Hypothalamus (tissue), 51 donors: ENCODE results near the gene HIVEP3.
"Not testable (repeated sequence)": the region's sequence is repeated elsewhere in the genome, so short reads cannot be mapped to it uniquely, and the experiment has no call there.

Source experiments
- DNase-seq, 51 donors: peaks; one replicate each; lab custom pipeline; 2025; lab: John Stamatoyannopoulos, UW

The HIVEP3 gene

GRCh38 chr1:41918450-41919043 lies at the start of gene HIVEP3:
Gene HIVEP3 (minus strand): TSS chr1:41918922.
- DNase-seq, result peak in 19 of 51 donors; percentile 11 to 60 (median 35)

DNA sequence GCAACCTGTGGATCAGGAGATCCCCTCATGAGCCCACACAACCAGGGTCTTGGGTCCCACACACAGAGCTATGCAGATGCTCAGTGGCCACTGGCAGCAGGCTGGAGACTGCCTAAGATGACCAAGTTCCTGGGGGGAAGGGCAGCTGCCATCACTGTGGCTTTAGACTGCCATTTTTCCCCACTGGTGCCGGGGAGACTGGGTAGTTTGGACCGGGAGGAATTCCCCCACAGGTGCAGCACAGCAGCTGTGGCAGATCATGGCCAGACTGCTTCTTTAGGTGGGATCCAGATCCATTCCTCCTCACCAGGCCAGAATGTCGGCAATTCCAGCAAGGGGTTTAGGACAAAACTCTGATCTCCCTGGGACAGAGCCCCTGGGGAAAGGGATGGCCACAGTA lies 45.7 kb upstream of the HIVEP3 start:
- no peak for DNase-seq

GRCh38 chr1:41963636-41964035 lies 44.9 kb upstream of the HIVEP3 start:
- no peak for DNase-seq

DNA sequence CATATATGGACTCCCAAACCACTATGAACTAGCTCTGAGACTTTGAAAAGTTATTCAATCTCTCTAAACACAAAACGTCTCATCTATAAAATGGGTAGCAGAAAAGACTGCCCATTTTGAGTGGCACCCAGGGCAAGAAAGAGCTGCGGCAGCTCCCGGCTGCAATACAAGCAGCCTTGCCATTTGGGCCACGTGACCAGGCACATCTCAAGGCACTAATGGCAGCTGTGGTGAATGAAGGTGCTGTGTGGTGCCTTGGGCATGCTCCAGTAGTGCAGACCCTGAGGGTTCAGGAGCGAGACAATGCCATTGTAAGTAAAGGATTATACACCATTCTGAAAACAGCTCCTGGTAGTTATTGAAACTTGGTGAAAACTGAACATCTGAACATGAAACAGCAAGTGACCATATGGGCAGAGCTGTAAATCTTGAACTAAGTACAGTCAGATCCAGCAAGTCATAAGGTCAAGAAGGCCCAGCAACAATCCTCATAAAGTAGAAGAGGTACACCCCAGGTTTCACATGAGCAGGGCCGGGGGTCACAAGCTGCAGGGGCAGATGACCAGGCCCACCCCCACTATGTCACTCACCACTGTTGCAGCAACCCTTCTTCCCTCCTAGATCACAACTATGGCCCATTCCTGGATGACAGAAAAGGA lies 39.4 kb upstream of the HIVEP3 start:
- DNase-seq, result no peak

GRCh38 chr1:41957568-41957967 lies 38.8 kb upstream of the HIVEP3 start:
- no peak for DNase-seq

GRCh38 chr1:41955461-41956159 lies 36.9 kb upstream of the HIVEP3 start:
- peak in 1 of 51 donors; percentile 20 for DNase-seq

DNA sequence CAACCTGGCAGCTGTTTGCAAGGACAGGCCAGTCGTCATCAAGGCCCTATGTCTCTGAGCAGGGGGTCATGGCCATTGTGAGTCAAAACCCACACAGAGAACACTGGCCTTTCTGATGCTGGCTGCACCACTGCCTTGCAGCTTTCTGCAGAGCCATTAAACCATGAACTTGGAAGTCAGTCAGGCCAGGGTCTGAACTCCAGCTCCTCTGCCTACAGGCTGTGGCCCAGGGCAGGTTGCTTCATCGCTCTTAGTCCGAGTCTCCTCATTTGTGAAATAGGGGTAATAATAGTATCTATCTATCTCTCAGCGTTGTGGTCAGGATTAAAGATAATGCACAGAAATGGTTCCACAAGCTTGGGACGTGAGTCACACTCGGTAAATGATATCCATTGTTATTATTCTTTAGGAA lies 35.8 kb upstream of the HIVEP3 start:
- no peak for DNase-seq

DNA sequence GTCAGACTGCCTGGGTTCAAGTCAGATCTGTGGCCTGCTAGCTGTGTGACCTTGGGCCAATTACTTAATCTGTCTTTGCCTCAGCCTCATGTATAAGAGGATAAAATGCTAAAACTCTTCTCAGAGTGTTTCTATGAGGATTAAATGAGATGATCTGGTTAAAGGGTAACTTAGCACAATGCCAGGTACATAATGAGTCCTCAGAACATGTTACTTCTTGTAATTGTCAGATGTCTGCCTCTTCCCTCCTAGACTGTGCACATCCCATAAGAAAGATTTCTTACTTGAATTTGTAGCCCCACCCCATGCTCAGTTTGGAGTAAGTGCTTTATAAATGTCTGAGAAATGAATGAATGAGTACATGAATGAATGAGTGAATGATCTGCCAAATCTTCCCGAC lies 34.6 kb upstream of the HIVEP3 start:
- no peak for DNase-seq

DNA sequence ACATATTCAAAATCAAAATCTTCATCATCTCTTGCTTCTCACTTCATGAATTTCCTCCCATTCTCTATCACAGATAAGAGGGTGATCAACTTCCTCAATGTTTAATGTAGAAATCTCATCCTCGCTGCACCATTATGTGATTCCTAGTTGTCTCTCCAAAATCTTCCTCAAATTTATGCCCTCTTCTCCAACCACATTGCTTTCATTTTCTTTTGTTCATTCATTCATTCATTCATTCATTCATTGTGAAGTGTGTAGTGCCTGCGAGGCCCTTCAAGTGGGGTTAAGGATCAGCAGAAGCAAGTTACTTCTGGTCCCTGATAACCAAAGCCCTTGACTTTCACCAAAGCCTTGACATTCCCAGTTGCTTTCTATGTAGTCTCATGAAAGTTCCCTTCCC lies 33.5 kb upstream of the HIVEP3 start:
- DNase-seq, result no peak

DNA sequence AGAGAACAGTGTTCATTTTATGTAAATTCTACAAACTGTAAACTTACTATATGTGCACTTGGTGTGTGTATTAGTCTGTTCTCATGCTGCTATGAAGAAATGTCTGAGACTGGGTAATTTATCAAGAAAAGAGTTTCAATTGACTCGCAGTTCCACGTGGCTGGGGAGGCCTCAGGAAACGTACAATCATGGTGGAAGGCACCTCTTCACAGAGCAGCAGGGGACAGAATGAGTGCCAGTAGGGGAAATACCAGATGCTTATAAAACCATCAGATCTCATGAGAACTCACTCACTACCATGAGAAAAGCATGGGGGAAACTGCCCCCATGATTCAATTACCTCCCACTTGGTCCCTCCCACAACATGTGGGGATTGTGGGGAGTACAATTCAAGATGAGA lies 32.8 kb upstream of the HIVEP3 start:
- DNase-seq, result not testable (repeated sequence)

- DNase-seq, result no peak
These were observed 32.1 kb upstream of the HIVEP3 start for GRCh38 chr1:41950820-41951219.

GRCh38 chr1:41945946-41946345 lies 27.2 kb upstream of the HIVEP3 start:
- not testable (repeated sequence) for DNase-seq

GRCh38 chr1:41943717-41944116 lies 25.0 kb upstream of the HIVEP3 start:
- DNase-seq, result no peak

DNA sequence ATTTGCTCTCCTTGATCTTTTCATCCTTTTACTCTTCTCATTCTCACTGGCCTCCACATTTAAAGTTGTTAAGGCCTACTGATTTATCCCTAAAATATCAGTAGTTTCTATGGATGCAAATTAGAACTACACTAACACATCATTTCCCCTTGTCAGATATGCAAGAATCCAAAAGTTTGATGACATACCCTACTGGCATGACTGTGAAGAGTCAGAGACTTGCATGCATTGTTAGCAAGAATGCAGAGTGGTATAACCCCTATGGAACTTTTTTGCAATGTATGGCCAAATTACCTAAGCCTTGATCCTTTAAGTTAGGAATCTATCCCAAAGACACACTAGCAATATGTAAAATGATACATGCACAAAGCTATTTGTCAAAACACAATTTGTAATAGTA lies 23.6 kb upstream of the HIVEP3 start:
- no peak for DNase-seq

DNA sequence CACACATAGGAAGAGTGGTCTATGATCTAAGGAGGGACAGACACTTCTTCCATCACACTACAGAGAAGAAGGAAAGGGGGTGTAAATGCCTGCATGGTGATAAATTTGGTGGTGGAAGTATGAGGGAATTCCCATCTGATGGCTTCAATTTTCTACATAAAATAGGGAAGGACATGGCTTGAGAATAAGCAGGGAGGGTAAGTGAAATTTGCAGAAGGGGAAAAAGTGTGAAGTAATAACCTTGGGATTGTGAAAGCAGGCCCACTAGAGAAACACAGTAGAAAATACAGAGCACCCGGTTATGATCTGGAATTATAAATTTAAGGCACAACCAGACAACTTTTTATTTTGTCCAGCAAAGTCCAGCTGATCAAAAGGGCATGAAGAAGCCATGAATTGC lies 22.7 kb upstream of the HIVEP3 start:
- no peak for DNase-seq

- DNase-seq, result no peak
These were observed 20.5 kb upstream of the HIVEP3 start for GRCh38 chr1:41939194-41939593.

- DNase-seq, result no peak
These were observed 17.4 kb upstream of the HIVEP3 start for GRCh38 chr1:41936107-41936506.

- DNase-seq, result peak in 3 of 51 donors; percentile 1 to 21 (median 6)
These were observed 16.5 kb upstream of the HIVEP3 start for GRCh38 chr1:41935226-41935625.

- DNase-seq, result no peak
These were observed 14.4 kb upstream of the HIVEP3 start for GRCh38 chr1:41933106-41933505.

- no peak for DNase-seq
These were observed 12.9 kb upstream of the HIVEP3 start for GRCh38 chr1:41931578-41931977.

DNA sequence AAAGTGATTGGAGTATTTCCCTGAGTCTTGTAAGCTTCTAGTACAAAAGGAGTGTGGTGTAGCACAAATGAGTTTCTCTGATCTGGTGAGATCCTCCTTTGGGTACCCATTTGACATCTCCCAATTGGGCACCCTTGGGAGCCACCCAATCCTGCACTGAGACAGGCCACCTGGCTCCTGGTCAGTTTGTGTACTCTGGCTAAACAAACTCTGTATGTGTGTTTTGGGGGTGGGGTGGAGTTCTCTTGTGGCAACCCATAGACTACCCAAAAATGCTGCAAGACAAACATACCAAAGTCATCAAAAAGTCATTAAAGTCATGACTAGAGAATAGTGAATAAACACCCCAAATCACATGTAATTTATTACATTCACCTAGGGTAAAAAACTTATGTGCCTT lies 8.4 kb upstream of the HIVEP3 start:
- DNase-seq, result no peak

DNA sequence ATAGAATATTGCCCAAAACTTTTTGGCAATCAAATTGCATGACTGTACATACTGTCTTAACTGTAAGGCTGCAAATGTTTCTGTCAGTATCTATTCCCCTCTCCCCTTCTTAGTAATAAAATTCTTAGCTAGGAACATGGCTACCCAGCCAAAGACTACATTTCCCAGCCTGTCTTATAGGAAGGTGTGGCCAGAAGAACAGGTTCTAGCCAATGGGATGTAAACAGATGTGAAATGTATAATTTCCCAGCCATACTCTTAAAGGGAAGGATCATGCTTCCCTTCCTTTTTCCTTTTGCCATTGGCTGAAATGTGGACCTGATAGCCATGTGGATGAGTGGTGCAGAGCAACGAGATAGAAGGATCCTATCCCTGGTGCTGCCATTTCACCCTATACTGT lies 7.0 kb upstream of the HIVEP3 start:
- DNase-seq, result no peak
